Measurements from ENCODE around the gene F12.
"Not testable (repeated sequence)": the region's sequence is repeated elsewhere in the genome, so short reads cannot be mapped to it uniquely, and the experiment has no call there.

Gene F12

DNA sequence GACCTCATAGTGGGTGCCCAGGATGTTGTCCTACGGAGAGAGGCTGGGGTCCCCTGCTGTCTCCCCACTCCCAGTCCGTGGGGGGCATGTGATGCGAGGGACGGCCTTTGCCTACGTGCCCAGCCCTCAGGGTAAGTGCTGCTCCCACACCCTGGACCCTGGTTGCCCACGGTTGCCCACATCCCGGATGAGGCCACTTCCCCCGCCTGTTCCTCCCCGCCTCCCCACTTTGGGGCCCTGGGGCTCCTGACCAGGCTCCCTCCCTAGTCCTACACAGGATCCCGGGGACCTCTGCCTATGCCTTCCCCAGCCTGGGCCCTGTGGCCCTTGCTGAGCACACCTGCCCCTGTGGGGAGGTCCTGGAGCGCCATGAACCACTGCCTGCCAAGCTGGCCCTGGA, 23.6 kb downstream of the F12 start:
- DNase-seq, result no peak

DNA sequence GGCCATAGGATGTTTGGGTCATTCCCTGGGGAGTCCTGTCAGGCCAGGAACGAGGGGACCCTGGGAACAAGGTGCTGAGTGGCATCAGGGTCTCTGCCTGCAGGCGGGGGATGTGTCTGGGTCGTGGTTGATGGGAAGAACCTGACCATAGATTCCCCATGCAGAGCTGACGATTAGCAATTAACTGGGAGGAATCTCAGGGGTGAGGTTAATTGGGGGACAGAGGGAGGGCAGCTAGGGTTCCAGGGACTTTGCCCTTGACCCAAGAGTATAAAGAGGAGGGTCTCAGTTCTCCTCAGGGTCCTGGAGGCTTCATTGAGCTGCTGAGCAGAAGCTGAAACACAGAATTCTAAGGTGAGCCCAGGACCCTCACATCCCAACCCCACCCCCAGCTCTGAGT, 25.2 kb downstream of the F12 start, which contains the start of gene SLC34A1:
Gene SLC34A1, plus strand, starts transcription at position 301 of the 400 bp plus-strand sequence. CDS start 1,308 bp downstream, outside the sequence.
- DNase-seq, result no peak

DNA sequence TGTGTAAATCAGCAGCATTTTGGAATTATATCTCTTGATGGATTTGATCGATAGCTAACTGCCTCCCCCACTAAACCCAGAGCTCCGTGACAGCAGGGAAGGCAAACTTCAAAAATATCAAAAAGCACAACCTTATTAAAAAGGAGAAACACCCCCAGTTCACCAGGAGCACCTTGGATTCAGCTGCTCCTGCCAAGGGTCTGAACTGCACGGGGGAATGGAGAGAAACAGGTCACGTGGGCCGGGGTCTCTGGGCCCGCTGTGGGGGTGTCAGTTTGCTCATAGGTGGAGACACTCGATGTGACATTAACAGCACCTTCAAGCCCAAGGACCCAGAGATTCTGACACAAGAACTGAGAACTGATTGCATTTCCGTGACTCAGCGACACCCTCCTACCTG, 26.2 kb downstream of the F12 start:
- DNase-seq, result no peak

DNA sequence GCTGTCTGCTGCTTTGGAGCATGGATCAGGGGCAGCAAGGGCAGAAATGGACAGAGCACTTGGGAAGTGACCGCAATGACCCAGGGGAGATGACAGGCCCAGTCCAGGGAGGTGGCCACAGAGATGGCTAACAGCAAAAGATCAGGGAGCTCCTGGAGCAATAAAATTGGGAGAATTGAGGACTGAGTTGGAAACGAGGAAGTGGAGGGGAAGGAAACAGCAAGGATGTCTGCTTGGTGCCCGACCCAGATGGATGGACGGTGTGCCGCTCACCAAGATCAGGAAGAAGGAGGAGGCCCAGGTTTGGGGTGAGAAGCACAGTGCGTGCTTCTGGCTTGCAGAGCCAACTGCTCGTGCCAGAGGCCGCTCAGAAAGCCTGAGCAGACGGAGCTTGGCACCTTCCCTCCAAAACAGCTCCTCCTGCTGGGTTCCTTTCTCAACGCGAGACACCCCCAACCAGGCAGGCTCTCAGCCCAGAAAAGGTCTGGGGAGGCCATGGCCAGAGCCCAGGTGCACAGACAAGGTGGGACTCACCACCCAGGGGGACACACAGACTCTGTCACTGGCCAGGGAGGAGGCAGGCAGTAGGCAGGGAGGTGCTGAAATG, 26.8 kb downstream of the F12 start:
- peak; percentile 72 for DNase-seq

DNA sequence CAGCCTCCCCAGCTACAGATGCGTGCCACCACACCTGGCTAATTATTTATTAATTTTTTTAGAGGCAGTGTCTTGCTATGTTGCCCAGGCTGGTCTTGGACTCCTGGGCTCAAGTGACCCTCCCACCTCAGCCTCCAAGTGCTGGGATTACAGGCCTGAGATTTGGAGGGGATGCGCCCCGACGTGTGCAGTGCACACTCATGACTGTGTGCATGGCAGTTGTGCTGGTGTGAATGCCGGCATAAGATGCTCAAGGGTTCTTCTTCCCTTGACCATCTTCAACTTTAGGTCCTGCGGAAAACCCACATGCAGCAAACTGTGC, 28.6 kb downstream of the F12 start:
- DNase-seq, result no peak

DNA sequence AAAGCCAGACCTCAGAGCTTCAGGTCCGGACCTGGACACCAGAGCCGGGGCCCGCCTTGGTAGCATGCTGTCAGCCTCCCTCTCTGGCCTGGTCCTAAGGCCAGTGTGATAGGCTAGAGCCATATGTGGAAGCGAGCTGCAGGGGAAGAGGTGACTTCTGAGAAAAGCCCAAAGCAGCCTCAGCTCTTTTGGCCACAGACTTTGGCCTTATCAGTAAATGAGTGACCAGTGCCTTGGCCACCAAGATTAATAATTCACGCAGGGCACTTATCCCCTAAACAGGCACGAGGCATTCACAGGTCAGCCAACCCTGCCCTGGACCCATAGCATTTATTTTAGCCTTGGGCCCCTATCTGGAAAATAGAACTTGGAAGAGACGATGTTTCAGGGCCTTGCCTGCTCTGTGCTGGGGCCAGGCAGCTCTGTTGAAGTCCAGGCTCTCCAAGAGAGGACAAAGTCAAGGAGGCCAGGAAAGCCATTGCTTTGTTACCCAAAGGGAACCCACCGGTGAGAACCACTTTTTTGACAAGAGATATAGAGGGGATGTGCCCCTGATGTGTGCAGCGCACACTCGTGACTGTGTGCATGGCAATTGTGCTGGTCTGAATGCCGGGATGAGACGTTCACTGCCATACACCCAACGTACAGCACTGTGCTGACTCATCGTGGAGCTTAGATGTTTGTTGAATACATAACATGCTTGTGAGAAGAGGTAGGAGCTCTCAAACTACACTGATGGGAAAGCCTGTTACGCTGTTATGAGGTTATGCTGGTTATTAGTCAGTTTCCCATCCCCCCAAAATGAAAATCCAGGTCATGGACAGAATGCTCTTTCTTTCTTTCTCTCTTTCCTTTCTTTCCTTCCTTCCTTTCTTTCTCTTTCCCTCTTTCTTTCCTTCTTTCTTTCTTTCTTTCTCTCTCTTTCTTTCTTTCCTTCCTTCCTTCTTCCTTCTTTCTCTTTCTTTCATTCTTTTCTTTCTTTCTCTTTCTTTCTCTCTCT, 30.2 kb downstream of the F12 start:
- DNase-seq, result no peak

DNA sequence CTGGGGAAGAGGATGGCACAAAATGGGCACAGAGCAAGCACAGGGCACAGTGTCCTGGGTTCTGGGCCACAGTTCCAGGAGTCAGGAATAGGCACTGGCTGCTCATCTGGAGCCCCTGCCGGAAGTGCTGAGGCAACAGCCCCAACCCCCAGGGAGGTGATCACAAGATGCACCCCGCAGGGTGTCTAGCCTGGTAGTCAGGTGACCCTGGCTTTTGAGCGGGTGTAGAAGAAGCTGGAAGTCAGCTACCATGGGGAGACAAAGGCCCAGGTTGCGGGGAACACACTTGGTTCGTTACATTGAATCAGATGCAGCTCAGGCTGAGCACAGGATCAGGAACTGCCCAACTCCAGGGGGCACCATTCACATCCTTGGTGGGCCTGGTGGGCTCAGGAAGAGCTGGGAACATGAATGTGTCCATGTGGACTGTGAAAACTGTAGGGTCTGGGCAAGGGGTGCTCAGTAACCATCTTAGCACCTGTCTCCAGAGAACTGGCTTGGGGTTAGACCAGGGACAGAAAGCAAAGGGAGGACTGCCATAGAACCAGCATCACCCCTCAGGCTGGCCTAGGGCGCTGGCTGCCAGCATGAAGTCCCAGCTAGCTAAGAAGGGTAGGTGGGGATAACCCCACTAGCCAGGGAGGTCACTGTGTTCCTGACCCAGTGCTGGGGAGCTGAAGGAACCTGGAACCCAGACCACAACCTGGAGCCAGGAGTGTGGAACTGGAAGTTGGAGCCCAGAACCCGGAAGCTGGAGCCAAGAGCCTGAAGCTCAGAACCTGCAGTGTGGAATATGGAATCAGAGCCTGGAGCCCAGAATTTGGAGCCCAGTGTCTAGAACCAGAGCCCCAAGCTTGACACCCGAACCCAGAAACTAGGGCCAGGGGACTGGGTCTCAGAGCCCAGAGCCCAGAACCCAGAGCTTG, 31.2 kb downstream of the F12 start:
- no peak for DNase-seq

DNA sequence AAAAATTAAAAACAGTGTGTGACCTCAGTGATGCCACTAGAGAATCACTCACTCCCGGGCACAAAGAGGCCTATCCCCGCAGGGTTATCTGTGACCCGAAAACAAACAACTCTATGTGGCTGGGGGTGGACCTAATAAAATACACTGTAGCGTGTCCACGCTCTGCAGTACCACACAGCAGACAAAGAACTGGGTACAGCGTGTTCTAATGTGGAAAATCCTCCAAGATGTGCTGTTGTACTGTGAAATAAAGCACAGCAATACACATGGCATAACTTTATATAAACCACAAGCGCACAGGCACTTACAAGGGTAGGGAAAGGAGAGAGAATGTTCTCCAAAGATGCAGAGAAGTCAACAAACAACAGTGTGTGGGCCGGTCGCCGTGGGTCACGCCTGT, 33.3 kb downstream of the F12 start:
- no peak for DNase-seq

DNA sequence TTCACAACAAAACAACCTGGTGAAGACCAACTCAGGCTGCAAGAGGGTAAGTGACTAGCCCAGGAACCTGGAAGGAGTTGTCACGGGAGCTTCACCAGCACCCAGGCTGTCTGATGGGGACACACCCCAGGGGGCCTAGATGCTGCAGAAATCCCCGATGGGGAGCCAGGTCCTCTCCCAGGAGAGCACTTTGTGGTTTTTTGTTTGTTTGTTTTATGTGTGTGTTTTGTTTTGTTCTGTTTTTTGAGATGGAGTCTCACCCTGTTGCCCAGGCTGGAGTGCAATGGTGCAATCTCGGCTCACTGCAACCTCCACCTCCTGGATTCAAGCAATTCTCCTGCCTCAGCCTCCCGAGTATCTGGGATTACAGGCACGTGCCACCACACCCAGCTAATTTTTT, 33.8 kb downstream of the F12 start:
- DNase-seq, result not testable (repeated sequence)

DNA sequence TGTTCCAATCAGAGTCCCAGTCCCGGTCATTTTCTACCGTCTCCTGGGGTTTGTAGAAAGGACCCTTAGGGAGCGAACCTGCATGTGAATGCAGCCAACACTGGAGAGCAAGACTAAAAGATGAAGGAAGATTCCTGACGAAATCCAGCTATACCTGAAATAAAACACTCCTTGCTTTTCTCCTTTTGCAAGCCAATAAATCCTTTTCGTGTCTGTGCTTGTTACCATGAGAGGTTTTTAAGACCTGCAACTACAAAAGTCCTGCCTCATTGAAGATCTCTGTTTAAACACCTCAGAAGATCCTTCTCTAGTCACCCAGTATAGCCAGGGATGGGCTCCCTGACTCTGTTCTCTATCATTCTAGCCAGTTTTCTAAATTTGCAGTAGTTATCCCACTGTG, 35.2 kb downstream of the F12 start:
- no peak for DNase-seq

DNA sequence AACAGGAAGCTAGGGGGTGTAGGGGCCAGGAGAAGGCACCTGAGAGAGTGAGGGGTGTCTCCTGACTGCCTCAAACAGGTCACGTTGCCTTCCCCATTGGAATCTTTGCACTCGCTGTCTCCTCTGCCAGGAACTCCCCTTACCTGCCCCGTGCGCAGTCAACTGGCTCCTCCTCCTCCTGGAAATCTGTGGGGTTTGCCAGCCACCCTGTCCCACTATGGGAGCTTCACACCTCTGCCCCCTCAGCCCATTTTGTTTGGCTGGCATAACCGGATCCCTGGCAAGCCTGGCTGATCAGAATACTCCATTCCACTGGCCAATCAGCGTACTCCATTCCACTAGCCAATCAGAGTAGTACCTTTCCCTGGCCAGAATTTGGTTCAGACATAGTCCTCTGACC, 35.6 kb downstream of the F12 start:
- no peak for DNase-seq

DNA sequence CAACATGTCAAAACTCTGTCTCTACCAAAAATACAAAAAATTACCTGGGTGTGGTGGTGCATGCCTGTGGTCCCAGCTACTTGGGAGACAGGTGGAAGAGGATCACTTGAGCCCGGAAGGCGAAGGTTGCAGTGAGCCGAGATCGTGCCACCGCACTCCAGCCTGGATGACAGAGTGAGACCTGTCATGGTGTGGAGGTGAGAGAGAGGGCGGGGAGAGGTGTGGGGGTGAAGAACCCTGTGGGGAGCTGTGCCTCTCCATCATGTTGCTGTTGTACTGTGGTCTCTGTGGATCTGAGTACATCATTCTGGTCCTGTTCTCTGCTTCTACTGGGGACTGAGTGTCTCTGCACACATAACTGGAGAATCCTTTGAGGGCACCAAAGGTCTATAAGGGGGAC, 36.5 kb downstream of the F12 start:
- no peak for DNase-seq

DNA sequence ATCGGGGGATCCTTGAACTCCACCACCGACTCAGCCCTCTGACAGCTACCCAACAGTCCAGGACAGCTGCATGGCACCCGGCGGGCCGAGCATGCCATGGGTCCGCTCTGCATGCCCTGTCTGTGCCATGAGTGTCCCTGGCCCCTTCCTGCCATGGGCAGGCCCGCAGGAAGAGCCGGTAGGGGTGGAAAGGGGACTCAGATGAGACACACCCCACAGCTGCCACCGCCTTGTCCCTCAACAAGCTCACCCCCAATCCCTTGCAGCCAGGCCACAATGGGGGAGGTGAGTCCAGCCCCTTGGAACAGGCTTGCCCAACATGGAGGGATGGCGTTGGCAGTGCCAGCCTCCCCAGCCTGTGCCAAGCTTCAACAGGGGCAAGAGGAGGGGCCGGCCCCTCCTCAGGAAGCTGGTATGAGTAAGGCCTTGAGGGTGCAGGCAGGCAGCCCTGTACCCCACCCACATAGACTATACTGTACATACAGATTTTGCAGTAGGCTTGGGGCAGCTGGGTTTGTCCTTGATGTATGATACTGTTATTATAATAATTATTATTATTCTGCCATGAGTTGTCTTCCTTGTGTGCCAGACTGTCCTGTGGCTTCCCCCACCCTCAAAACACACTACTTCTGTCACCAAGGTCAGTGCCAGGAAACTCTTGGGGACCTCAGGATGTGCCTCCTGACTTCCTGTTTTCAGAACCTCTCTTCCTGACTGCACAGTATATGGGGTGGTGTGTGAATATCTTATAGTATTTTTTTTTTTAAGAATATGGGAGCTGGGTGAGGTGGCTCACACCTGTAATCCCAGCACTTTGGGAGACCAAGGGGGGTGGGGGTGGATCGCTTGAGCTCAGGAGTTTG, 37.1 kb downstream of the F12 start:
- DNase-seq, result peak; percentile 32

DNA sequence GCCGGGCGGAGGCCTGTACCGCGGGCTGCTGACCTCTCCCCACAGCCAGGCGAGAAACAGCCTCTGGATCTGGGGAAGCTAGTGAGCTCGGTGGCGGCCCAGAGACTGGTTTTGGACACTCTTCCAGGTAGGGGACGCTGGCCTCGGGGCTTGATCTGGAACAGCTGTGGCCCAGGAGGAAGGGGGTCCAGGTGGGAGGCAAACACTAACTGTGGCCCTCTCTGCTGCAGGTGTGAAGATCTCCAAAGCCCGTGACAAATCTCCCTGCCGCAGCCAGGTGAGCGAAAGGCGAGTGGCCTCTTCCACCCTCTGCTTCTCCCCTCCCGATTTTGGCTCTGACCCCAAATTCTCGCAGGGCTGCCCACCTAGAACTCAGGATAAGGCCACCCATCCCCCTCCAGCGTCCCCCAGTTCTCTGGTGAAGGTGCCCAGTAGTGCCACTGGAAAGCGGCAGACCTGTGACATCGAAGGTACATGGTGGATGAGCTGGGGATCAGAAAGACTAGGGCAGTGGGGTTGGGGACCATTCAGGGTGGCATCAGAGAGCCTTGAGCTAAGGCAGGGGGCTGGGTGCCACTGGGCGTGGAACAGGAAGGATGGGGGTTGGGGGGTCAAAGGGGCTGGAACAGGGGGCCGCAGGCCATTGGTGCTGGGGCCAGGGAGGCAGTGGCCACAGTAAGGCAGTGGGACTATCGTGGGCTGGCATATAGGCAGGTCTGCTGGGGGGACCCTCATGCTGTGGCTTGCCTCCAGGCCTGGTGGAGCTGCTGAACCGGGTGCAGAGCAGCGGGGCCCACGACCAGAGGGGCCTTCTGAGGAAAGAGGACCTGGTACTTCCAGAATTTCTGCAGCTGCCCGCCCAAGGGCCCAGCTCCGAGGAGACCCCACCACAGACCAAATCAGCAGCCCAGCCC, 38.0 kb downstream of the F12 start:
- DNase-seq, result no peak

DNA sequence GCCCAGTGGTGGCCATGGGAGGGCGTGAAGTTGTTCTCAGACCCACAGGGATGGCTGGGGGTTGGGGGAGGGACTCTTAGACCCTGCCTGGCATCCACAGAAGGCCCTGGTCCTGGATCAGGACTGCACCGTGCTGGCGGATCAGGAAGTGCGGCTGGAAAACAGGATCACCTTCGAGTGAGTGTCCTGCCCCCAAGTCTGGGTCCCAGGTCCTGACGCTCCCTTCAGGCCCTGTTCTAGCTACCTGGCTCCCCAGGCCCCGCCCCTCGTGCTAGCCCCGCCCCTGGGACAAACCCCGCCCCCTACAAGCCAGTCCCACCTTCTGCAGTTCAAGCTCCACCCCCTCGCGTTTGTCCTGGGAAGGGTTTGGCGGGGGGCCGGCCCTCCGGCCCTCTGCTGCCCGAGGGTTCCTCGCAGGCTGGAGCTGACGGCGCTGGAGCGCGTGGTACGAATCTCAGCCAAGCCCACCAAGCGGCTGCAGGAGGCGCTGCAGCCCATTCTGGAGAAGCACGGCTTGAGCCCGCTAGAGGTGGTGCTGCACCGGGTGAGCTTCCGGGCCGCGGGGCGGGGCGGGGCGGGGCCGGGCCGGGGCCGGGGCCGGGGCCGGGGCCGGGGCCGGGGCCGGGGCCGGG, 38.8 kb downstream of the F12 start:
- peak; percentile 91 for DNase-seq

DNA sequence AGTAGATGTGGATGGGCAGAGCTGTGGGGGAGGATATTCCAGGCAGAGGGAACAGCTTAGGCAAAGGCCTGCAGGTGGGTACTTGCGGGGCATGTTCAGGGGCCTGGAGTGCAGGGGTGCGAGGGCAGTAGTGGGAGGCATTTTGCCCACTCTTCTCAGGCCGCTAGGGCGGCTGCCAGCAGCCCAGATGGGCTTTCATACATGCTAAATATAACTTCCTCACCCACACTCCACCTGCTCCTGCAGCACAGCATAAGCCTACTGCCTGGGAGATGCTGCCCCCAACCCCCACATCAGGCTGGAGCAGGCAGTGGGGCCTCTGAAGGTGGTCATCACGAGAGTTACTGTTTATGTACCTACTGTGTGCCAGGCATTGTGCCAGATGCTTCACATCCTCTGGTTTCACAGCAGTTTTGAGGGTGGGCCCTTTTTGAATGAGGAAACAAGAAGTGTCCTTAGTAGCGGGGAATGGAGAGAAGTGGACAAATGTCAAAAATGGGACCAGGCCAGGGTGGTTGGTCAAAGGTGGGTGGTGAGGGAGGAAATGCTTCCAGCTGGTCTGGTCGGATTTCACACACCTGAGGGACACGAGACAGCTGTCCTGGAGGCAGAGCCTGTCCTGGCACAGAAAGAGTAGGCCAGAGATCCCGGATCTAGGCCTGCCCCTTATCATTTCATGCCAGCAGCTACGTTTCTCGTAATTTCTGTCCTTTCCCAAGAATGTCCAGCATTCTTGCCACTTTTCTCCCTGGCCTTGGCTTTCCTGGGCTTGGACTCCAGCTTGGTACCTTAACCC, 39.5 kb downstream of the F12 start:
- peak; percentile 57 for DNase-seq

DNA sequence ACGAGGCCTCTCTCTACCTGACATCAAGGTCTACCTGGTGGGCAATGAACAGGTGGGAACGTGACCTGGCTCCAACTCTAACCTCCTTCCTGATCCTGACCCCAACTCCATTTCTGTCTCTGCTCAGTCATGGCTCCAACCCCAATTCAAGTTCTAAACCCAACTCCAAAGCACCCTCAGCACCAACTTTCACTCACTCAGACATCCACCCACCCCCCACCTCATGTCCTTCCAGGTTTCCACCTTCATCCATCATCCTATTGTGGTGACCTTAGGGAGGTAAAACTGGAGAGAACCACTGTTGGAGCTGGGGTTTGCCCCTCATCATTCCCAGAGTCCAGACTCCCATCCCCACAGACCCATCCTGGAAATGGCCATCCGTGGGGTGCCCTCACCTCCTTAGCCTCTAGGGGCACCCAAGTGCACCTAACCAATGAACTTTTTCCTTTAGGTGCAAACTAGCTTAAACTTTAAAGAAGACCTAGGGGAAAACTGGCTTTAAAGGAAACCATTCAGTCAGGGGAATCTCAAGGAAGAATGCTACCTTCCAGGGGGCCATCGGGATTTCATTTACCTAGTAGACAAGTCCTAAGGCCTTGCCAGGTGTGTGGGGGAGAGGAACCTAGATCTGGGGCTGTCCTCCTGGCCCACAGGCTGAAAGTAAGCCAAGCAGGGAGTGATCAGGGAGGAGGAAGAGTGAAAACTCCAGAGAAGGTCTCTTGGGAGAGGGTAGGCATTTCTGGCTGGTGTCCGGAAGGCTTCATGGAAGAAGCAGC, 40.3 kb downstream of the F12 start:
- DNase-seq, result no peak

DNA sequence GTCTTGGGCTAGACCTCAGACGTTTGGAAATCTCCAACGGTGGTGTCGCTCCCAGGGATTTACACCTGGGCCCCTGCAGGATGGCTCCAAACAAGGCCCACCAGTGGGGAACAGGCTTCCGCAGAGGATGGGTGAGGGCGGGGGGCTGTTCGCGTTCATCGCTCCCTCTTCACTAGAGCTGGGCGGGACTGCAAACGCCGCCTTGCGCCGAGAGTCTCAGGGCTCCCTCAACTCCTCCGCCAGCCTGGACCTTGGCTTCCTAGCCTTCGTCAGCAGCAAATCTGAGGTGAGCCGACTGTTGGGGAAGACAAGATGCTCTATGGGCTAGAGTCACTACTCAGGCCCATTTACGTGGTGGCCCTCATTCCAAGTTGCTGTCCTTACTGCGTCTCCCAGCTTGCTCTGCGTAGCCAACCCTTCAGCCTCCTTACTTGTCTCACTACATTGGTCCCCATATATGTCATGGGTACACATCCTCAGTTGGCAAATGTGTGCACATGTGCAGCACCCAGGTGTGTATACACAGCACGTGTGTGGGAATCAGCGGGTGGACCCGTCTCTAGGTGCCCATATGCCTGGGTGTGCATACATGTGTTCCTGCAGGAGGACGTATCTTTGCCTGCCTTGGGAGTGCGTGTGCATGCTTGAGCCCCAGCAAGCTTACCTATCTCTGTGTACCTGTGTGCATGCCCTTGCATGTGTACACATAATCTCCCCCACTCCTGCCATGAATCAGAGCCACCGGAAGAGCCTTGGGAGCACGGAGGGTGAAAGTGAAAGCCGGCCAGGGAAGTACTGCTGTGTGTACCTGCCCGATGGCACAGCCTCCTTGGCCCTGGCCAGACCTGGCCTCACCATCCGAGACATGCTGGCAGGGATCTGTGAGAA, 41.1 kb downstream of the F12 start:
- DNase-seq, result no peak
